AG04450 (cell line): ENCODE measurements around the gene PAXX. TPM values are rescaled to one million over a fixed set of nuclear protein-coding genes. Genes with fewer than 3 reads are reported as not detected.
A peak's percentile ranks its signal among the peaks of the same experiment; 100 is the strongest.

Experiments used
- CTCF ChIA-PET: fragments of 300-600, 350-600 bp; formaldehyde crosslinking; extraction: SDS; loops from one replicate; lab custom pipeline; 2022; ENCODE audit warnings: antibody characterized with exemption, inconsistent platforms; lab: Charles Lee
- POLR2A ChIA-PET: fragments of 350-600 bp; formaldehyde crosslinking; extraction: SDS; loops from one replicate; lab custom pipeline; 2021; ENCODE audit warnings: antibody characterized with exemption, inconsistent platforms; lab: Yijun Ruan, JAX
- DNase-seq: peaks from one replicate; pipeline ENCODE4 v3.0.0-alpha.2; 2011; ENCODE audit warnings: low read depth, low spot score
- H3K27ac ChIP-seq: one replicate; pipeline ENCODE4 v1.5.1; 2012; ENCODE audit warnings: low read depth, low read length, control low read depth
- H3K27me3 ChIP-seq: one replicate; pipeline ENCODE4 v1.6.0; 2012; ENCODE audit warnings: low read length; ENCODE audit not compliant: control insufficient read depth, insufficient read depth
- H3K4me3 ChIP-seq: 2 replicates; pipeline ENCODE4 v1.5.1; 2011; ENCODE audit warnings: mild to moderate bottlenecking, low read depth, low read length, control low read depth
- H3K9me3 ChIP-seq: 2 replicates; pipeline ENCODE4 v1.5.1; 2012; ENCODE audit warnings: low read length; ENCODE audit not compliant: control insufficient read depth, insufficient read depth
- CTCF ChIP-seq: IDR thresholded peaks from 2 replicates; pipeline ENCODE4 v1.5.1; 2011; ENCODE audit warnings: low read depth, low read length, control low read depth, inconsistent platforms
- polyA plus RNA-seq: library from polyadenylated mRNA; depleted of rRNA; stranded (reverse); fragments of >200 nt; gene quantifications from 2 replicates; pipeline ENCODE4 v1.2.3, GENCODE V29; 2011

Gene PAXX
- polyA plus RNA-seq, 1 experiment, result 6.0 TPM

DNA sequence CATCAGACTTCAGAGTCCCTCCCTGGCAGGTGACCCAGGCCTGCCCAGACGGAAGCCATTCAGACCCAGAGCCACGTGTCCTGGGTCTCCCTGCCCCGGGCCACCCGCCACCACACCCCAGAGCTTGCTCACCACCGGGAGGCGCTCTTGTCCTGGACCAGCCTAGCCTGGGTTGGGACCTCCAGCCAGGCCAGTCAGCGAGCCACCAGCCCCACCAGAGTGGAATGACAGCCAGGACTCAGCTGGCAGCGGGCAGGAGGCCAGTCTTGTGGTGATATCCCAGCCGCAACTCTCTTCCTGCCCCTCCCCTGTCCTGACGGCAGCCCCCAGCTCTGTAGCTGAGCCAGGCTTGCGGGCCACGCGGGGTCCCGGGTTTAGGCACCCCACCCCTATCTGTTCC, 16.6 kb upstream of the PAXX start:
- ChIA-PET POLR2A (no interaction called here), CTCF (interaction anchor here (1.5 kb wide), 2 partner anchors 54 to 60 kb away, joined by 6 read pairs; no protein-coding TSS in a partner anchor)
- H3K9me3 ChIP-seq, result no peaks in the 10 kb centered on the region; the same call in 1 of the 2 replicates
- TF ChIP-seq CTCF, result no peak
- H3K27me3 ChIP-seq, result peaks cover 16% of the 10 kb centered on the region
- no peak overlapping the region for H3K4me3 ChIP-seq
- no peak overlapping the region for H3K27ac ChIP-seq
- no peak for DNase-seq

DNA sequence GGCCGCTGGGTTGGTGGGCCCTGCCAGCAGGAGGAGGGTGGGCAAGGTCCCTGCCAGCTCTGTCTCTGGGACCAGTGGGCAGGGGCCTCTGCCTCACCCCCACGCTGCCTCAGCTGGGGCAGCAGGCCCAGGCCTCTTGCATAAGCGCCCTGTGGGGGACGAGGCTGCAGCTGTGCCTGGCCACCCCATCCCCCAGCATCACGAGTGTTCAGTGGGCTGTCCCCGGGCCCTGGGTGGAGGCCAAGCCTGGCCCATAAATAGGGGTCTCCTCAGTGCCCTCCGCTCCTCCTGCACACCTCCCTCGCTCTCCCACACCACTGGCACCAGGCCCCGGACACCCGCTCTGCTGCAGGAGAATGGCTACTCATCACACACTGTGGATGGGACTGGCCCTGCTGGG, 15.0 kb upstream of the PAXX start, which contains the start of gene PTGDS:
TSS of gene PTGDS (plus strand) at position 282 of the 400 bp plus-strand sequence. CDS start at position 357, 75 bp downstream.
- H3K27ac ChIP-seq, result no peak within 1 kb of the TSS
- no peak for TF ChIP-seq CTCF
- CTCF ChIA-PET, result interaction anchor here (0.6 to 1.5 kb wide), 3 partner anchors 11 to 58 kb away, joined by 3 to 6 read pairs (median 6); no protein-coding TSS in a partner anchor

GRCh38 chr9:136977649-136978072, 14.6 kb upstream of the PAXX start:
- Histone ChIP-seq H3K27ac (no peak overlapping the region), H3K9me3 (no peaks in the 10 kb centered on the region; the same call in 1 of the 2 replicates), H3K27me3 (peaks cover 10% of the 10 kb centered on the region), H3K4me3 (peak overlapping the region; percentile 62)
- POLR2A ChIA-PET, result interaction anchor here (0.9 to 1.0 kb wide), 2 partner anchors 18 to 250 kb away, joined by 3 read pairs; no protein-coding TSS in a partner anchor
- CTCF ChIA-PET, result interaction anchor here (0.6 to 0.9 kb wide), 2 partner anchors 30 to 216 kb away, joined by 3 to 4 read pairs; no protein-coding TSS in a partner anchor
- DNase-seq, result no peak
- no peak for TF ChIP-seq CTCF

More for the DNA sequence above, 15.0 kb upstream of the PAXX start, which contains the start of gene PTGDS:
- DNase-seq, result no peak
- Histone ChIP-seq H3K4me3 (peak within 1 kb of the TSS; percentile 62), H3K9me3 (no peaks in the 10 kb centered on the region; the same call in 1 of the 2 replicates), H3K27me3 (peaks cover 8% of the 10 kb centered on the region)
- POLR2A ChIA-PET, result interaction anchor here (0.6 to 0.9 kb wide), 2 partner anchors 17 to 250 kb away, joined by 3 to 5 read pairs; no protein-coding TSS in a partner anchor

GRCh38 chr9:136978073-136978864, 14.0 kb upstream of the PAXX start:
- peak overlapping the region; percentile 62 for H3K4me3 ChIP-seq

More at GRCh38 chr9:136978073-136978864, 14.0 kb upstream of the PAXX start:
- ChIA-PET CTCF (interaction anchor here (0.6 to 0.9 kb wide), 3 partner anchors 30 to 217 kb away, joined by 3 to 4 read pairs (median 3); partner anchors contain the start of gene AJM1), POLR2A (interaction anchor here (0.6 to 1.0 kb wide), 3 partner anchors 15 to 250 kb away, joined by 3 read pairs; no protein-coding TSS in a partner anchor)
- Histone ChIP-seq H3K27me3 (peaks cover 14% of the 10 kb centered on the region), H3K27ac (no peak overlapping the region), H3K9me3 (no peaks in the 10 kb centered on the region; the same call in 1 of the 2 replicates)
- DNase-seq, result no peak
- TF ChIP-seq CTCF, result no peak
